ENCODE data around the gene PSMD12. TPM values are rescaled to one million over a fixed set of nuclear protein-coding genes. Genes with fewer than 3 reads are reported as not detected.
A peak's percentile ranks its signal among the peaks of the same experiment; 100 is the strongest.
"Not testable (repeated sequence)": the region's sequence is repeated elsewhere in the genome, so short reads cannot be mapped to it uniquely, and the experiment has no call there.

The PSMD12 gene
- total RNA-seq, 2 donors from 2014 or later, result 40.9 to 58.6 TPM

DNA sequence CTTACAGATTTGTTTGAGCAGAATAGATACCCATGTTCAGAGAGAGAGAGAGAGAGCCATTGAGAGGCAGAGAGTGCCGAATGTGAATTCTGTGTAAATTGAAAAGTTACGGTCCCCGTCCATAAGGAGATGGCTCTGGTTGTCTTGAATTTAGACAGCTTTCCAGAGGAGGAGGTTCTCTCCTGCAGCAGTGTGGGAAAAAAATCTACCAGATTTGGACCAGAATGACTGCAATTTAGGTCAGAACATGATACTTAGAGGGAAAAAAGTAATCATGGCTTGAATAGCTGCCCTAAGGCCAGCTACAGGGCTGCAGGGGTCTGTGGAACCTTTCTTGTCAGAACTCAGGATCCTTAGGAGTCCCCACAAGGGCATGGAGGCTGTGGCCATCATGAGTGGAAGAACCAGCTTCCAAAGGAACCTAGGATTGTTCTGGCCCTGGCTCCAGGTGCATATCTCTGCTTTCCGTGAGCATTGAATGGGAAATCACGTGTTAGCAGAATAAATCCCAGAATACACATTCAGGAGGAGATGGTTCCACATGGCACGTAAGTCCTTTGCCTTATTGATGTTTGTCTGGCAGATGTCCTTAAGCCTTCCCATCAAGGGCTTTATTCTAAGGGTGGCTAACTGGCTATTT lies 23.7 kb upstream of the PSMD12 start:
- DNase-seq (no peak), ATAC-seq (peak in 1 of 2 donors; percentile 10)
- intact Hi-C loops (cut with DNase I), result loop anchor here in 1 of 2 donors (5.0 kb wide), 1 partner anchor 52 kb away; no protein-coding TSS in a partner anchor

DNA sequence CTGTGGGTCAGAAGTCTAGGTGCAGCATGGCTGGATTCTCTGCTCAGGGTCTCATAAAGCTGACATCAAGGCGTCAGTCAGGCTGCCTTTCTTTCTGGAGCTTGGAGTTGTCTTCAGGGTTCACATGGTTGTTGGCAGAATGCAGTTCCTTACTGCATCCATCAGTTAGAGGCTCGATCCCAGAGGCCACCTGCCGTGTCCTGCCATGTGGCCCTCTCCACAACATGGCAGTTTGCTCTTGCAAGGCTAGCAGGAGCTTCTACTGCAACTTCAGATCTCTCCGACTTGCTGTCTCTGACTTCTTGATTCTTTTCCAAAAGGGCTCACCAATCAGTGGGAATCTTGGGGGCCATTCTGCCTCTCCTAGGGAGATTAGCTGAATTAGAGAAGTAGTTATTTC lies 22.6 kb upstream of the PSMD12 start:
- DNase-seq (no peak), ATAC-seq (no peak)
- intact Hi-C loops (cut with DNase I), result no loop called here

DNA sequence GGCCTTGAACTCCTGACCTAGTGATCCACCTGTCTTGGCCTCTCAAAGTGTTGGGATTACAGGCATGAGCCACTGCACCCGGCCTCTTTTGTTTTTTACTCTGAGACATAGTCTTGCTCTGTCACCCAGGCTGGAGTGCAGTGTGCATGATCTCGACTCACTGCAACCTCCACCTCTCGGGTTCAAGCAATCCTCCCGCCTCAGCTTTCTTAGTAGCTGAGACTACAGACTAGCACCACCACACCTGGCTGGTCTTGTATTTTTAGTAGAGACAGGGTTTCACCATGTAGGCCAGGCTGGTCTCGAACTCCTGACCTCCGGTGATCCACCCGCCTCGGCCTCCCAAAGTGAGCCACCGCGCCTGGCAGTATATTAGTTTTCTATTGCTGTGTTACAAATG lies 22.2 kb upstream of the PSMD12 start:
- intact Hi-C loops (cut with DNase I); ATAC-seq; DNase-seq: not testable (repeated sequence)

DNA sequence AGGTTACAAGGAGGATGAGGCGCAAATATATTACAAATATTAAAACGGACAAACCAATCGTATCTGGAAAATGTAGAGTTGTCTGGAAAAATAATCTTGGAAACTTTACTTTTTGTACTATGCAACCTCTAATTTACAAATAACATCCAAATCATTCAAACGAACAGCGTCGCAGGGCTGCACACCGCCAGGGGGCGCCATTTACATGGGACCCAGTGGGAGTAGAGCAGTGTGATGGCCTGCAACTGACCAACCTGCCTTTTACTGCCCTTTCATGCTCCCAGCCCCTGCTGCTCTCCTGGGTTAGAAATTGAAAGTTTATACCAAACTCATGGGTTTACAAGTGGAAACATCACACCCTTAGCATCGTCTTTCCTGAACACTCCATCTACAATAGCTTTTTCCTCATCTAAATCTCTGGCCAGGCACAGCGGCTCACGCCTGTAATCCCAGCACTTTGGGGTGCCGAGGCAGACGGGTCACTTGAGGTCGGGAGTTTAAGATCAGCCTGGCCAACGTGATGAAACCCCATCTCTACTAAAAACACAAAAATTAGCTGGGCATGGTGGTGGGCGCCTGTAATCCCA lies 20.7 kb upstream of the PSMD12 start:
- ATAC-seq (peak in 1 of 2 donors; percentile 57), DNase-seq (peak; percentile 49)
- intact Hi-C loops (cut with DNase I), result no loop called here

DNA sequence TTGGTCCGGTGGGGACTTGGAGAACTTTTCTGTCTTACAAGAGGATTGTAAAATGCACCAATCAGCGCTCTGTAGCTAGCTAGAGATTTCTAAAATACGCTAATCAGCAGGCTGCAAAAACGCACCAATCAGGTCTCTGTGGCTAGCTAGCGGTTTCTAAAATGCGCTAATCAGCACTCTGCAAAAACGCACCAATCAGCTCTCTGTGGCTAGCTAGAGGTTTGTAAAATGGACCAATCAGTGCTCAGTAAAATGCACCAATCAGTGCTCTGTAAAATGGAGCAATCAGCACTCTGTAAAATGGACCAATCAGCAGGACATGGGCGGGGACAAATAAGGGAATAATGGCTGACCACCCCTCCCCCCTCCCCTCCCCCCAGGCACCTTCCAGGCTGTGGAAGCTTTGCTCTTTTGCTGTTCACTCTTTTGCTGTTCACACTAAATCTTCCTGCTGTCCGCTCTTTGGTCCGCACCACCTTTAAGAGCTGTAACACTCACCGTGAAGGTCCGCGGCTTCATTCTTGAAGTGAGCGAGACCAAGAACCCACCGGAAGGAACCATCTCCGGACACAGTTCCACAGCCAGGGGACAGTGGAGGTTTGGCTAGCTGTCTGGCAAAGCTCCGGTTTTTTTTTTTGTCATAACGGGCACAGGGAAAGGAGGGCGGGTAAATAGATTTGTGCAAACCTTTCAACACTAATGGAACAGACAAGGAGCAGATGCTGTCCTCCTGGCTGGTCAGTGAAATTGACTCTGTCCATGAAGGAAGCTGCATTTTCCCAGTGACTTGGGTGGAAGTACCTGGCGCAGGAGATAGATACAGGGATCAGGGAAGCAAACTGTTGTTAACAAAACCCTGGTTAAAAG lies 19.0 kb upstream of the PSMD12 start:
- ATAC-seq, result no peak
- DNase-seq, result no peak
- intact Hi-C loops (cut with DNase I), result no loop called here

DNA sequence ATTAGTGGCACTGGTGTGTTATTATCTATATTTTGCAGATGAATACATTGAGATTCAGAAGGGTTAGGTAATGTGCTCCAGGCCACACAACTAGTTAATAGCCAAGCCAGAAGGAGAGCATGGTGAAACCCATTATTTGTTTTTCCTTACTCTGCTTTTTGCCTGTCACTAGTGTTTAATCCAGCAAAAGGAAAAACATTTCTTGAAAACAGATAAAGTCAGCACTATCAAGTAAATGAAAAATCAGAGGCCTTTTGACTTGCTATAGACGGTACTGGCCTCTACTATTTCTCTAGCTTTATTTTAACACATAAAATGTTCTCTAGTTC lies 15.5 kb upstream of the PSMD12 start:
- ATAC-seq, result no peak
- no peak for DNase-seq
- intact Hi-C loops (cut with DNase I), result loop anchor here in 1 of 2 donors (5.0 kb wide), 1 partner anchor 95 kb away; no protein-coding TSS in a partner anchor

DNA sequence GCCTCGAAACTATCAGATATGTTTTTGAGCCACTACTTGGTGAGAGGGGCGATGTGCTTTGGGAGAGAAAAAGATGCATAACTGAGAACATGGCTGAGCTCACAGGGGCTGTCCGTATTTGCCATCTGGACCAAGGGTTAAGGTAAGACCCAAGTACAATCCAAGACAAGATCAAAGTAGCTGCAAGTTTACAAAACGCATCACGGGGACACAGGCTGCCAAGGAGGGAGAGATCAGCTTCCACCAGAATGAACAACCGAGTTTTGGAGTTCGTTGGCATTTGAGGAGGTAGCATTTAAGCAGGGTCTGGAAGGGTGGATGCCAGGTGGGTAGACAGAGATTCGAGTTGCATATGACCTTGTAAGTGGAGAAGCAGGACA lies 12.9 kb upstream of the PSMD12 start:
- ATAC-seq (no peak), DNase-seq (no peak)
- intact Hi-C loops (cut with DNase I), result loop anchor here (2.0 to 10.0 kb wide), 4 partner anchors 63 to 303 kb away; no protein-coding TSS in a partner anchor

DNA sequence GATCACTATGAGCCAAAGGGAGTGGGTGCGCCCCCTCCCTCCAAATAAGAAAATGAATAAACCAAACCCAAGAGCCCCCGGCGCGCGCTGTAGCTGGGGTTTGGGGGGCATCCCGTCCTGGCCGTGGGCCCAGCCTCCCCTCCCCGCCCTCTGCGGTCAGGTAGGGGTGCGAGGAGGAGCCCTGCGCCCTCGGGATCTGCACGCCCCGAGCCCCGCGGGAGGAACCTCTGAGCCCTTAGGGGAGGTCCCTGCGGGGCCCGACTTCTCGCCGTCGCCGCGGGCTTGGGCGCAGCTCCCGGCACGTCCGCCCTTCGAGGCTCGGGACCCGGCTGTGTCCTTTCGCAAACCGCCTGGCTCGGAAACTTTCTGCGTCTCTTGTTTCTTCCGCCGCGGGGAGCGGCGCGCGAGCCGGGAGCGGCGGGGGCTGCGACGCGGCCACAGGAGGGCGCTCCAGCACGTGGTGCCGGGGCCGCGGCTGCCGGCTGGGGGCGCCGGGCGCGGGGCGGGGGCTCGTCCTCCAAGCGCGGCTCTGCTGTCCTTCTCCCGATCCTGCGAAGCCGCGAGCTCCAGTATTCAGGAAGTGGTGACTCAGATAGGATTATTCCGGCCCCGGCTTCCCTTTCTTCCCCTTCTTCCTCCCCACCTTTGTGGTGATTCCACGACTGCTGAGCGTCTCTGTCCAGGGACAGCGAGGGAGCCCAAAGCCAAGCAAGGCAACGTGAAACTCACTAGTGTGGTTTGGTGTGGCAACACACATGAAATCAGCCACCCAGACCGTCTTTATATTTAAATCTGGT lies 12.3 kb upstream of the PSMD12 start:
- intact Hi-C loops (cut with DNase I), result loop anchor here (2.0 to 10.0 kb wide), 4 partner anchors 64 to 304 kb away; no protein-coding TSS in a partner anchor
- DNase-seq (peak; percentile 82), ATAC-seq (peak; percentile 55 to 67)

DNA sequence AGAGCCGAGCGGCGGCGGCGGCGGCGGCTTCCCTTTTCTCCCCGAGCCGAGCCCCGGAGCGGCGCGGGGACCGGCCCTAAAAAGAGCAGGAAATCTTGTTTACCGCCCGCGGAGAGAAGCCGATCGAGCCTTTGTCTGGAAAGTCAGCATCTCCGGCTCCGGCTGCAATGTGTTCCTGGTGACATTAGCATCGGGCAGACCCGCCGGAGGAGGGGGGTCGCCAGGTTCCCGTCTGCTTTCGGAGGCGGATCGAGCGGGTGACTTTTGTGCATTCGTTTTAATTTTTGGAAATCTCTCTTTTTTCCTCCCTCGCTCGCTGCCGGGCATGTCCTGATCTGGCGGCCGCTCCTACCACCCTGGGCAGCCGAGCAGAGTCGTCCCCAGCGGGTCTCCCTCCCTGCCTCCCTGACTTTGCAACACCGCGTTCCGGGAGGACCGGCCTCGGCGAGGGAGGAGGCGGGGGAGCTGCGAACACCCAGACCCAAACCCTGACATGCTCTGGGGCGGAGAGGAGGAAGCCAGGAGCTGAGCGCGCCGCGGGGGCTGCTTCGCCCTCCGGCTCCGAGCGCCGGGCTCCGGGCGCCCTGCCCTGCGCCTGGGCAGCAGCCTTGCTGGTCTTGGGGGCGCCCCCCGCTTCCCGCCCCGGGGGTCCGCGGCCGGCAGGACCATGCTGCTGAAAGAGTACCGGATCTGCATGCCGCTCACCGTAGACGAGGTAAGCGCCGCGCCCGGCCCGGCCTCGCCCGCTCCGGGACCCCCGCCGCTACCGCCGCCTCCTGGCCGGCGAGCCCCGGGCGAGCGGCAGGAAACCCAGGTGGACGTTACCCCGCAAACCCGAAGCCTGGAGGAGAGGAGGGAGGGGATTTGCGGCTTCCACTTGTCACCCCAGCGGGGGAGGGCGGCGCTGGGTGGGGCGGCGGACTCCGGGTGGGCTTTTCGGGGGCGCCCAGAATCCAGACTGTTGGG lies 11.4 kb upstream of the PSMD12 start:
- intact Hi-C loops (cut with DNase I), result loop anchor here (2.0 to 10.0 kb wide), 5 partner anchors 65 to 311 kb away; no protein-coding TSS in a partner anchor
- ATAC-seq (peak; percentile 50 to 54), DNase-seq (peak; percentile 60)

DNA sequence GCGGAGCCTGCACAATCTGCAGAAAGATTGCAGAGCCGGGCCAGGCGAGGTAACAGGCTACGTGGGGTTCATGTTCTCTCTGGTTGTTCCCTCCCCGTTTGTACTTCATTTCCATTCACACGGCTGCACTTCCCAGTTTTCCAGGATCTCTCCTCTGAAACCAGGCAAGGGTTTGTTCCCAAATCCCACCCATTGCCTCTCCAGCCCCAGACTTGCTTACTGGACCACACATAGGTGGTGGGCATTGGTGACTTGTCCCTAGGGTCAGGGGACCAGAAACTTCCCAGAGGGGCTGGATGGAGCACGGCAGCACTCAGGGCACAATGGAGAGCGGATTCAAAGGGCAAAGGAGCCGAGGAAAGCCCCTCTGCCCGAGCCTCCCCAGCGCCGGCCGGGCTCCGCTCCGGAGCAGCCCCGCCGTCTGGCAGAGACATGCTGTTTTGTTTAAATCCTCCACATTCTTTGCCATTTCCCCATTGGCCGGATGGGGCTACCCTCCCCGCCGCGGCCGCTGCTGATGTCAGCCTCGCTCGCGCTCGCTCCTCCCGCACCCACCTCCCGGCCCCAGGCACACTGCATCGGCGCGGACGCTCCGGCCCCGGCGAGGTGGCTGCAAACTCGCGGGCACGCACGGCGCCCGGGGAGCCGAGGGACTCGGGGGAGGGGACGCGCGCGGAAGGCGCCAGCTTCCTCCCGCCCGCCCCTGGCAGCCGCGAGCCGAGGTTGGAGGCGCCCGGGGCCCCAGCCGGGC lies 10.5 kb upstream of the PSMD12 start, which contains the start of gene PITPNC1:
PITPNC1 (plus strand) TSS at position 545 of the 751 bp plus-strand sequence.
- DNase-seq (peak; percentile 90), ATAC-seq (peak; percentile 82 to 89)
- intact Hi-C loops (cut with DNase I), result loop anchor here (2.0 to 10.0 kb wide), 4 partner anchors 65 to 312 kb away; no protein-coding TSS in a partner anchor

DNA sequence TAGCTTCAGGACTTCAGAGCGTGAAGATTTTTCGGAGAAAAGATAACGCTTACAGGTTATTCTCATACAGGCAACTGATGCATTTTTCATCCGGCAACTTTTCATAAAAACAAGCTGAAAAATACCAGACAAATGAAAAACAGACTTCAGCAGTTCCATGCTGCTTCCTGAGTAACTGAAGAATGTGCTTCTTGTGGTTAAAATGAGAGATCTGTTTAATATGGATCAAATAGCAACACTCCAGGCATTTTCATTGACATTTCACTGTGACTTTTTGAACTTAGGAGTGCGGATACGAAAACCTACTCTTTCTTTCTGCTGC lies 10.0 kb upstream of the PSMD12 start:
- DNase-seq (no peak), ATAC-seq (no peak)
- intact Hi-C loops (cut with DNase I), result loop anchor here (2.0 to 10.0 kb wide), 4 partner anchors 66 to 312 kb away; no protein-coding TSS in a partner anchor

DNA sequence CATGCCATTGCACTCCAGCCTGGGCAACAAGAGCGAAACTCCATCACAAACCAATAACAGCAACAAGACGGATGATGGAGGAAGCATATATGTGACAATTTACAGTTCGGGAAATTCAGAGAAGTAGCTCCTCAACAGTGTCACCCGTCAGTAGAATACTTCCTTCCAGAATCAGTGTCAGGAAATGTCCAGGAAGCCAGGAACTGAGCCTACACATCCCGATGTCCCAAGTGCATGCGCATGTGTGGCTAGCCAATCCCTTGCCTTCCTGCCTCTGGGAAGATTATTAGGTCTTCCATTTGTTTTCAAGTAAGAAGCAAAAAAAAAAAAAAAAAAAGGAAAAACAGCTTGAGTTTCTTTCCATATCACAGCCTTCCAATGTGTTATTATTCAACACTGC lies 9.3 kb upstream of the PSMD12 start:
- no peak for ATAC-seq
- intact Hi-C loops (cut with DNase I), result loop anchor here (2.0 to 10.0 kb wide), 5 partner anchors 67 to 313 kb away; no protein-coding TSS in a partner anchor
- no peak for DNase-seq

DNA sequence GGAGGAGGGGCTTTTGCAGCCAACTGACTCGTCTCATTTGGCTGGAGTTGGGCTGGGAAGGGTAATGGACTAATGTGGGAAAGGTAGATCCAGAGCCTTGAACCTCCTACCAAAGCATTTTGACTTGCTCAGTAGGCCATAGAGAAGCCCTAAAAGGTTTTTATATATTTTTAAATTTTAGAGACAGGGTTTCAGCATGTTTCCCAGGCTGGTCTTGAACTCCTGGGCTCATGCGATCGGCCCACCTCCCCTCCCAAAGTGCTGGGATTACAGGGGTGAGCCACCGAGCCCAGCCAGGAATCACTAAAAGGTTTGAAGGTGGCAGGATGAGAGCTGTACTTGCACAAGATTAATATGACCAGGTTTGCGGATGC lies 8.7 kb upstream of the PSMD12 start:
- intact Hi-C loops (cut with DNase I), result loop anchor here (2.0 to 10.0 kb wide), 4 partner anchors 67 to 307 kb away; no protein-coding TSS in a partner anchor
- DNase-seq (no peak), ATAC-seq (no peak)

DNA sequence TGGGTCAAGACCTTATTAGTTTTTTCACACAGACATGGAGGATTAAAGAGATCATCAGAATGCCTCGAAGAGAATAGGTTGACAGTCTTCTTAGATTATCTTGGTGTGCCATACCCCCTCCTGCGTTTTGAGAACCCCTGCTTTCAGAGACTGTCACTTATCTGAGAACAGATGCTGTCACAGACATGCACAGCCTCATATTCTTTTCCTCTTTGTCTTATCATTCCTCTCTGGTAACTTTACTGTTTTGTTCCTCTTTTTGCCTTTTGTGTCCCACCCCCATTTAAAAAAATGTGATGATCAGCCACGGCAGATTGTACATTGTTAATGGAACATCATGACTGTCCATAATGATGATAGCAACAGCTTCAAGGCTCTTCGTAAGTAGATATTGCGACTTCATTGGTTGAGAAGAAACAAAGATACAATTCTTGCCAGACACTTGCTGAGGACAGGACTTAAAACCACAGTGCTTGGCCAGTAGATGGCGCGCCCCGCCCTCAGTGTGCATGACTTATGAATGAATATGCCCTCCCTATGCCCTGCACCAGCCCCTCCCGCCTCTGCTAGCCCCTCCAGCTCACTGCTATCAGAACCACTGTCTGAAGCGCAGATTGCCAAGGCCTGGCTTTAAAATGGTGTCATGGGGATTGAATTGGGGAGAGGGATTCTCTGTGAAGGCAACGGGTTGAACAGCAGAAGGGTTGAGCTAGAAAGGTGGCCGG lies 8.1 kb upstream of the PSMD12 start:
- ATAC-seq (peak; percentile 32 to 47), DNase-seq (peak; percentile 92)
- intact Hi-C loops (cut with DNase I), result loop anchor here (2.0 to 10.0 kb wide), 4 partner anchors 68 to 308 kb away; no protein-coding TSS in a partner anchor

DNA sequence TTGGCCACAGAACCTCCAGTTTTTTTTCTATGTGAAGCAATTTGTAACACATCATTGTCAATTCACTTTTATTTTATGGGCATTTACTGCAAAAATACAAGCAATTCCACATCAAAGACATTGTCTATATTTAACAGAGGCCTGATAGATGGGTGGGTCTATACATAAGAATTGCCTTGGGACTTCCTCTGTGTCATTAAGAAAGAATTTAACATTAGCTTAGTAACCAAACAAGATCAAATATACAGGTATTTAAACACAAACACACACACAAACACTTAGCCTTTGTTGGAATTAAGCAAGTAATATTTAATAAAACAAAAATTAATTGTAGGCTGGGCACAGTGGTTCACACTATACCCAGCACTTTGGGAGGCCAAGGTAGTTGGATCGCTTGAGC lies 6.4 kb upstream of the PSMD12 start:
- ATAC-seq, result no peak
- intact Hi-C loops (cut with DNase I), result loop anchor here in 1 of 2 donors (10.0 kb wide), 1 partner anchor 232 kb away; no protein-coding TSS in a partner anchor
- no peak for DNase-seq

DNA sequence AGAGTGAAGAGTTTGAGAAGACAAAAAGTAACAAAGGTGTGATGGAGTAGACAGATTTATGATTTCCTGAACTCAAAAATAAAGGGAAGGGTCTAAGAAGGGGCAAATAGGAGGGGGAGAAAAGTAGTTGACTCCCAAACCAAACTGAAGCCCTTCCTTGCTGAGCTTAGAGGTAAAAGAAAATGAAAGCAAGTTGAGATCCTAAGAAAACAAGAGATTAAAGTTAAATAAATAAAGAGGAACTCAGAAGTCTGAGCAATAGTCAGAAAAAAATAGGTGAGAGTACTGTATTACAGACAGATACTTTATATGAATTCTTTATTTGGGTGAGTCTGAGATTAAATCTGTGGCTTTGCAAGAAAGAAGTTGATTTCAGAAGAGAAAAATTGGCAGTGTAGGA lies 3.3 kb upstream of the PSMD12 start:
- ATAC-seq (no peak), DNase-seq (no peak)
- intact Hi-C loops (cut with DNase I), result loop anchor here in 1 of 2 donors (10.0 kb wide), 2 partner anchors 235 to 345 kb away; partner anchors contain the start of gene NOL11

Measured in left cardiac atrium (tissue), 4 donors.